Neuronal stem cell (in vitro differentiated cells): ENCODE data around the gene FOXL2. TPM values are rescaled to one million over a fixed set of nuclear protein-coding genes. Genes with fewer than 3 reads are reported as not detected.

ENCODE experiments used
- DNase-seq: peaks from one replicate; pipeline ENCODE4 v3.0.0-alpha.2; 2013; ENCODE audit warnings: low spot score
- H2AFZ ChIP-seq: one replicate; pipeline ENCODE4 v1.6.1; 2013; ENCODE audit warnings: mild to moderate bottlenecking, low read length, inconsistent platforms
- H2AK5ac ChIP-seq: 2 replicates; pipeline ENCODE4 v1.6.1; 2013; ENCODE audit warnings: low read depth, mild to moderate bottlenecking, inconsistent platforms, low read length, moderate library complexity, mixed read lengths
- H2BK120ac ChIP-seq: 2 replicates; pipeline ENCODE4 v1.6.1; 2013; ENCODE audit warnings: low read depth, mild to moderate bottlenecking, inconsistent platforms, low read length, moderate library complexity, mixed read lengths
- H2BK12ac ChIP-seq: one replicate; pipeline ENCODE4 v1.6.1; 2013; ENCODE audit warnings: low read length, inconsistent platforms
- H2BK15ac ChIP-seq: 2 replicates; pipeline ENCODE4 v1.6.1; 2013; ENCODE audit warnings: mild to moderate bottlenecking, low read length, inconsistent platforms, mixed read lengths
- H2BK5ac ChIP-seq: one replicate; pipeline ENCODE4 v1.6.1; 2013; ENCODE audit warnings: inconsistent platforms, mild to moderate bottlenecking, low read length, moderate library complexity
- H3K14ac ChIP-seq: one replicate; pipeline ENCODE4 v1.6.1; 2013; ENCODE audit warnings: low read length, inconsistent platforms
- H3K18ac ChIP-seq: 2 replicates; pipeline ENCODE4 v1.6.1; 2013; ENCODE audit warnings: low read length, inconsistent platforms
- H3K23ac ChIP-seq: 2 replicates; pipeline ENCODE4 v1.6.1; 2013; ENCODE audit warnings: low read depth, mild to moderate bottlenecking, mixed read lengths, low read length, inconsistent platforms; ENCODE audit not compliant: poor library complexity
- H3K27ac ChIP-seq: replicated peaks from 3 replicates; pipeline ENCODE4 v1.5.1; 2013; ENCODE audit warnings: low read length, inconsistent platforms
- H3K27me3 ChIP-seq, 3 experiments: 2 replicates each; pipeline ENCODE4 v1.6.1; 2013; ENCODE audit warnings: low read length in 3 of 3, mild to moderate bottlenecking in 2 of 3, inconsistent platforms in 1 of 3, low read depth in 1 of 3, mixed read lengths in 1 of 3, moderate library complexity in 1 of 3; ENCODE audit not compliant: control insufficient read depth in 3 of 3, insufficient read depth in 3 of 3
- H3K36me3 ChIP-seq, 2 donors: replicated peaks in 1 of 2; 2 replicates each; pipeline ENCODE4 v1.6.1; 2013; ENCODE audit warnings: low read length in 2 of 2; ENCODE audit not compliant: control insufficient read depth in 2 of 2, insufficient read depth in 2 of 2
- H3K4ac ChIP-seq: 2 replicates; pipeline ENCODE4 v1.6.1; 2013; ENCODE audit warnings: inconsistent platforms, mild to moderate bottlenecking, low read length, moderate library complexity
- H3K4me1 ChIP-seq, 2 donors: 1 replicate in 1 of 2; 2 replicates in 1 of 2; pipeline ENCODE4 v1.6.1; 2013; ENCODE audit warnings: low read length in 2 of 2, low read depth in 1 of 2; ENCODE audit not compliant: control insufficient read depth in 2 of 2, insufficient read depth in 1 of 2
- H3K4me2 ChIP-seq: one replicate; pipeline ENCODE4 v1.6.1; 2013; ENCODE audit warnings: mild to moderate bottlenecking, low read length, inconsistent platforms; ENCODE audit not compliant: insufficient read depth, poor library complexity, severe bottlenecking
- H3K4me3 ChIP-seq, 2 donors: 2 replicates each; pipeline ENCODE4 v1.5.1; 2013; ENCODE audit warnings: low read length in 2 of 2, mild to moderate bottlenecking in 2 of 2, inconsistent platforms in 1 of 2, moderate library complexity in 1 of 2
- H3K79me1 ChIP-seq: one replicate; pipeline ENCODE4 v1.6.1; 2013; ENCODE audit warnings: low read depth, mild to moderate bottlenecking, inconsistent platforms, low read length, moderate library complexity
- H3K9ac ChIP-seq: one replicate; pipeline ENCODE4 v1.6.1; 2013; ENCODE audit warnings: mild to moderate bottlenecking, low read depth, low read length, inconsistent platforms; ENCODE audit not compliant: poor library complexity
- H3K9me3 ChIP-seq, 2 donors: replicated peaks in 1 of 2; 2 replicates each; pipeline versions ENCODE3 to v1.6.1; 2013; ENCODE audit warnings: low read length in 2 of 2, mild to moderate bottlenecking in 2 of 2, inconsistent platforms in 1 of 2, low read depth in 1 of 2, mixed read lengths in 1 of 2, moderate library complexity in 1 of 2; ENCODE audit not compliant: control insufficient read depth in 2 of 2, insufficient read depth in 1 of 2
- H4K8ac ChIP-seq: one replicate; pipeline ENCODE4 v1.6.1; 2013; ENCODE audit warnings: low read depth, mild to moderate bottlenecking, inconsistent platforms, low read length, moderate library complexity
- H4K91ac ChIP-seq: one replicate; pipeline ENCODE4 v1.6.1; 2013; ENCODE audit warnings: low read length, low read depth, mild to moderate bottlenecking, inconsistent platforms; ENCODE audit not compliant: poor library complexity
- WGBS, 2 donors: extraction: QIAGEN DNeasy Blood & Tissue Kit; methylation state at CpG; one replicate each; pipeline ENCODE4 v1.1.7; 2013; ENCODE audit warnings: missing lambda C conversion rate in 2 of 2, mixed read lengths in 1 of 2; ENCODE audit not compliant: insufficient read length in 2 of 2, insufficient replicate concordance in 1 of 2; ENCODE audit errors: extremely low coverage in 2 of 2; 5-methylcytosine and 5-hydroxymethylcytosine counted together
- polyA plus RNA-seq, 2 experiments: library from polyadenylated mRNA; stranded (reverse); fragments of 200-250 nt; gene quantifications; one replicate each; pipeline ENCODE4 v1.2.3, GENCODE V29; 2013

Gene FOXL2
- polyA plus RNA-seq (2013, experiment 1 of 2), result 0.04 TPM
- polyA plus RNA-seq (2013, experiment 2 of 2), result 0.04 TPM

- Histone ChIP-seq H3K18ac (peak within 1 kb of the TSS; percentile 78), H3K9ac (peak within 1 kb of the TSS; percentile 65), H2BK5ac (no peak within 1 kb of the TSS), H3K4me2 (peak within 1 kb of the TSS; percentile 74), H2BK15ac (no peak within 1 kb of the TSS), H2BK12ac (no peak within 1 kb of the TSS), H3K4me1 (peaks cover 9 to 15% of the 10 kb centered on the region in 2 donors), H3K4ac (no peak within 1 kb of the TSS), H2AK5ac (no peak within 1 kb of the TSS), H4K8ac (no peak within 1 kb of the TSS), H3K23ac (peak within 1 kb of the TSS; percentile 56), H3K79me1 (no peaks in the 10 kb centered on the region), H3K9me3 (no peaks in the 10 kb centered on the region), H3K4me3 (peak within 1 kb of the TSS; percentile 48 to 73), H2AFZ (peak within 1 kb of the TSS; percentile 96), H3K27ac (no peak within 1 kb of the TSS), H4K91ac (no peak within 1 kb of the TSS), H3K14ac (peak within 1 kb of the TSS; percentile 33), H2BK120ac (no peak within 1 kb of the TSS), H3K36me3 (no peaks in the 10 kb centered on the region), H3K27me3 (peaks cover 50 to 100% (median 99%) of the 10 kb centered on the region in 3 experiments)
- WGBS, 2 donors, result no CpG with 5 or more reads among the region's 78 CpGs
- DNase-seq, result peak; percentile 57
These were observed at the start of gene FOXL2, which contains the start of gene FOXL2NB for GRCh38 chr3:138946663-138947494. TSS of gene FOXL2 (minus strand) at chr3:138947137. CDS start at chr3:138946722, 415 bp downstream. TSS of gene FOXL2NB (plus strand) at chr3:138947217. CDS start at chr3:138947365, 148 bp downstream.

- H3K4me2 ChIP-seq, result no peak overlapping the region
- H4K8ac ChIP-seq, result no peak overlapping the region
- H3K79me1 ChIP-seq, result no peaks in the 10 kb centered on the region
- H2BK120ac ChIP-seq, result no peak overlapping the region
- no peak overlapping the region for H3K23ac ChIP-seq
- no peaks in the 10 kb centered on the region for H3K27me3 ChIP-seq
- no peak overlapping the region for H2BK12ac ChIP-seq
- no peak overlapping the region for H3K4ac ChIP-seq
- no peak overlapping the region for H3K9ac ChIP-seq
- no peak overlapping the region for H2AK5ac ChIP-seq
- no peak overlapping the region for H3K14ac ChIP-seq
- no peak overlapping the region for H4K91ac ChIP-seq
- no CpG with 5 or more reads among the region's 1 CpG for whole genome bisulfite sequencing, 2 donors
- no peak overlapping the region for H3K27ac ChIP-seq
- H2AFZ ChIP-seq, result no peak overlapping the region
- H3K4me3 ChIP-seq, result no peak overlapping the region
- no peak overlapping the region for H2BK15ac ChIP-seq
- no peak overlapping the region for H3K18ac ChIP-seq
- H3K9me3 ChIP-seq, result no peaks in the 10 kb centered on the region
- H3K4me1 ChIP-seq, result no peaks in the 10 kb centered on the region
- H2BK5ac ChIP-seq, result no peak overlapping the region
- H3K36me3 ChIP-seq, result no peaks in the 10 kb centered on the region
- DNase-seq, result no peak
These were observed 48.8 kb upstream of the FOXL2 start for GRCh38 chr3:138995706-138996105.

- H3K18ac ChIP-seq, result peak overlapping the region; percentile 55
- H3K23ac ChIP-seq, result no peak overlapping the region
- no peak overlapping the region for H2BK15ac ChIP-seq
- H3K27me3 ChIP-seq, result peaks cover 0 to 10% (median 0%) of the 10 kb centered on the region in 3 experiments
- H3K9me3 ChIP-seq, result no peaks in the 10 kb centered on the region
- no peak overlapping the region for H4K91ac ChIP-seq
- no peak overlapping the region for H3K27ac ChIP-seq
- no peak overlapping the region for H3K4ac ChIP-seq
- H3K9ac ChIP-seq, result no peak overlapping the region
- no peaks in the 10 kb centered on the region for H3K79me1 ChIP-seq
- no CpG with 5 or more reads among the region's 2 CpGs for WGBS, 2 donors
- H3K4me3 ChIP-seq, result peak overlapping the region in 1 of 2 donors; percentile 10
- H4K8ac ChIP-seq, result no peak overlapping the region
- no peak overlapping the region for H2BK12ac ChIP-seq
- DNase-seq, result no peak
- H3K4me2 ChIP-seq, result no peak overlapping the region
- H3K14ac ChIP-seq, result no peak overlapping the region
- peaks cover 0 to 5% of the 10 kb centered on the region in 2 donors for H3K4me1 ChIP-seq
- H2BK120ac ChIP-seq, result no peak overlapping the region
- H3K36me3 ChIP-seq, result no peaks in the 10 kb centered on the region
- no peak overlapping the region for H2BK5ac ChIP-seq
- no peak overlapping the region for H2AK5ac ChIP-seq
- no peak overlapping the region for H2AFZ ChIP-seq
These were observed 40.2 kb upstream of the FOXL2 start for GRCh38 chr3:138987181-138987580.

- H3K23ac ChIP-seq, result no peak overlapping the region
- peak; percentile 9 for DNase-seq
- no peak overlapping the region for H2AFZ ChIP-seq
- H3K27me3 ChIP-seq, result peaks cover 0 to 10% (median 0%) of the 10 kb centered on the region in 3 experiments
- peaks cover 0 to 5% of the 10 kb centered on the region in 2 donors for H3K4me1 ChIP-seq
- no peaks in the 10 kb centered on the region for H3K36me3 ChIP-seq
- H2BK15ac ChIP-seq, result no peak overlapping the region
- H4K8ac ChIP-seq, result no peak overlapping the region
- no peak overlapping the region for H3K18ac ChIP-seq
- H3K4me2 ChIP-seq, result no peak overlapping the region
- no peak overlapping the region for H3K27ac ChIP-seq
- H2AK5ac ChIP-seq, result no peak overlapping the region
- H3K14ac ChIP-seq, result no peak overlapping the region
- no peak overlapping the region for H2BK12ac ChIP-seq
- H4K91ac ChIP-seq, result no peak overlapping the region
- H2BK120ac ChIP-seq, result no peak overlapping the region
- no peak overlapping the region for H3K4ac ChIP-seq
- H3K9me3 ChIP-seq, result no peaks in the 10 kb centered on the region
- H3K79me1 ChIP-seq, result no peaks in the 10 kb centered on the region
- no peak overlapping the region for H3K9ac ChIP-seq
- no peak overlapping the region for H3K4me3 ChIP-seq
- WGBS, 2 donors, result no CpG with 5 or more reads among the region's 4 CpGs
- H2BK5ac ChIP-seq, result no peak overlapping the region
These were observed 39.0 kb upstream of the FOXL2 start for GRCh38 chr3:138985932-138986331.
